Left lung (tissue), 10 donors: ENCODE measurements around the gene VGF. TPM values are rescaled to one million over a fixed set of nuclear protein-coding genes. Genes with fewer than 3 reads are reported as not detected.

ENCODE experiments used
- ATAC-seq: fragments of 200-7000 bp; cut with Tn5 transposase; one replicate; pipeline ENCODE4 v1.9.1; 2020; ENCODE audit warnings: moderate library complexity
- DNase-seq, 4 donors: peaks; one replicate each; pipeline ENCODE4 v3.0.0-alpha.2; 2013 to 2020
- H3K27ac ChIP-seq, 2 donors: fragments of 200-600 bp; sonication (generic) in 1 of 2; one replicate each; pipeline versions ENCODE4 v1.5.0 to v1.8.0; 2020 to 2021
- H3K27me3 ChIP-seq, 2 donors: fragments of 200-600 bp; sonication (generic) in 1 of 2; one replicate each; pipeline versions ENCODE4 v1.5.0 to v1.8.0; 2020 to 2021
- H3K36me3 ChIP-seq, 2 donors: fragments of 200-600 bp; sonication (generic) in 1 of 2; one replicate each; pipeline versions ENCODE4 v1.5.0 to v1.8.0; 2020 to 2021
- H3K4me1 ChIP-seq, 2 donors: fragments of 200-600 bp; one replicate each; pipeline ENCODE4 v1.8.0; 2021
- H3K4me3 ChIP-seq, 2 donors: fragments of 200-600 bp; sonication (generic) in 1 of 2; one replicate each; pipeline versions ENCODE4 v1.5.0 to v1.8.0; 2020 to 2021; ENCODE audit warnings: mild to moderate bottlenecking in 1 of 2
- H3K9me3 ChIP-seq, 2 donors: fragments of 200-600 bp; sonication (generic) in 1 of 2; one replicate each; pipeline versions ENCODE4 v1.5.0 to v1.8.0; 2020 to 2021
- intact Hi-C, 2 donors: fragments of 100-400 bp; cut with DNase I; formaldehyde crosslinking; loops; one replicate each; pipeline versions ENCODE4 v1.11.2 to v1.14.2; 2022
- polyA plus RNA-seq, 6 donors: library from polyadenylated mRNA; unstranded; fragments of 120-200 nt; gene quantifications; one replicate each; pipeline ENCODE4 v1.2.1, GENCODE V29; 2013; ENCODE audit not compliant: insufficient read length in 6 of 6
- total RNA-seq, 2 donors: library from RNA; stranded (reverse); fragmentation: NEBNext Ultra II Directional; extraction: Animal tissue kit (Norgen Biotek cat#: 25700); gene quantifications; one replicate each; pipeline ENCODE4 v1.2.1, GENCODE V29; 2021
- TF ChIP-seq, protein P1 (sequence below), 2 donors: fragments of 200-600 bp; sonication (generic) in 1 of 2; IDR thresholded peaks; one replicate each; pipeline versions ENCODE4 v1.5.0 to v1.8.0; 2021; ENCODE audit warnings: antibody characterized with exemption in 2 of 2
- donor health status: DM: no; HTN: yes; CAD: no.
- donor health status: DM: no; HTN: no; CAD: no.

The VGF gene
- total and polyA plus RNA-seq, 8 donors, result 0.82 to 1.4 (median 0.95) TPM; not detected in 2

DNA sequence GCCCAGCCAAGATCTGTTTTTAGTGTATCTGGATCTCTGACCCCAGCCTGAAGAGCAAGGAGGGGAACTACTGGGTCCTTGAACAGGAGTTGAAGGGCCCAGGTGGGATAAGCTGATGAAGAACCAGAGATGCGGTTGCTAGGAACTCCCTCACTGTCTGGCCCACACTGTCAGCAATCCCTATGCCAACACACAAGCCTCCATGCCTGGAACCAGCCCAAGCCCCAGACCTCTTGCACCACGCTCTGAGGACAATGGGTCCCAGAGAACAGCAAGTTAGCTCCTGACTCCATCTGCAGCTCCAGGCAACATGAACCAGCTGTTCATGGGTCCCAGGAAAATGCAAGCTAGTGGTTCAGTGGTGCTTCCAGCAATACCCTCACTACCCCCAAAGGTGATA, 12.3 kb upstream of the VGF start:
- TF ChIP-seq, protein P1, sequence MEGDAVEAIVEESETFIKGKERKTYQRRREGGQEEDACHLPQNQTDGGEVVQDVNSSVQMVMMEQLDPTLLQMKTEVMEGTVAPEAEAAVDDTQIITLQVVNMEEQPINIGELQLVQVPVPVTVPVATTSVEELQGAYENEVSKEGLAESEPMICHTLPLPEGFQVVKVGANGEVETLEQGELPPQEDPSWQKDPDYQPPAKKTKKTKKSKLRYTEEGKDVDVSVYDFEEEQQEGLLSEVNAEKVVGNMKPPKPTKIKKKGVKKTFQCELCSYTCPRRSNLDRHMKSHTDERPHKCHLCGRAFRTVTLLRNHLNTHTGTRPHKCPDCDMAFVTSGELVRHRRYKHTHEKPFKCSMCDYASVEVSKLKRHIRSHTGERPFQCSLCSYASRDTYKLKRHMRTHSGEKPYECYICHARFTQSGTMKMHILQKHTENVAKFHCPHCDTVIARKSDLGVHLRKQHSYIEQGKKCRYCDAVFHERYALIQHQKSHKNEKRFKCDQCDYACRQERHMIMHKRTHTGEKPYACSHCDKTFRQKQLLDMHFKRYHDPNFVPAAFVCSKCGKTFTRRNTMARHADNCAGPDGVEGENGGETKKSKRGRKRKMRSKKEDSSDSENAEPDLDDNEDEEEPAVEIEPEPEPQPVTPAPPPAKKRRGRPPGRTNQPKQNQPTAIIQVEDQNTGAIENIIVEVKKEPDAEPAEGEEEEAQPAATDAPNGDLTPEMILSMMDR (IDR thresholded peaks at IDR 0.05), result no peak
- intact Hi-C loops, result no loop called here
- H3K9me3 ChIP-seq, result no peaks in the 10 kb centered on the region
- no peaks in the 10 kb centered on the region for H3K36me3 ChIP-seq
- peaks cover 10 to 13% of the 10 kb centered on the region in 2 donors for H3K4me1 ChIP-seq
- ATAC-seq (no peak), DNase-seq (no peak)
- no peak overlapping the region for H3K27ac ChIP-seq
- peaks cover 89 to 100% of the 10 kb centered on the region in 2 donors for H3K27me3 ChIP-seq
- H3K4me3 ChIP-seq, result no peak overlapping the region

GRCh38 chr7:101175664-101176063, 10.3 kb upstream of the VGF start:
- H3K27me3 ChIP-seq, result peaks cover 100% of the 10 kb centered on the region in 2 donors
- ATAC-seq, result no peak
- H3K4me1 ChIP-seq, result peaks cover 14 to 26% of the 10 kb centered on the region in 2 donors

GRCh38 chr7:101174322-101174854, 9.0 kb upstream of the VGF start:
- Histone ChIP-seq H3K36me3 (no peaks in the 10 kb centered on the region), H3K27me3 (peaks cover 99 to 100% of the 10 kb centered on the region in 2 donors), H3K9me3 (no peaks in the 10 kb centered on the region), H3K27ac (no peak overlapping the region), H3K4me1 (peaks cover 14 to 35% of the 10 kb centered on the region in 2 donors), H3K4me3 (no peak overlapping the region)
- no peak for DNase-seq
- intact Hi-C loops, result no loop called here
- ATAC-seq, result no peak
- TF ChIP-seq, protein P1 (IDR thresholded peaks at IDR 0.05), result no peak

More at GRCh38 chr7:101175664-101176063, 10.3 kb upstream of the VGF start:
- TF ChIP-seq, protein P1 (IDR thresholded peaks at IDR 0.05), result no peak
- H3K9me3 ChIP-seq, result no peaks in the 10 kb centered on the region
- DNase-seq, result no peak
- intact Hi-C loops, result no loop called here
- H3K36me3 ChIP-seq, result no peaks in the 10 kb centered on the region
- H3K4me3 ChIP-seq, result no peak overlapping the region
- no peak overlapping the region for H3K27ac ChIP-seq

DNA sequence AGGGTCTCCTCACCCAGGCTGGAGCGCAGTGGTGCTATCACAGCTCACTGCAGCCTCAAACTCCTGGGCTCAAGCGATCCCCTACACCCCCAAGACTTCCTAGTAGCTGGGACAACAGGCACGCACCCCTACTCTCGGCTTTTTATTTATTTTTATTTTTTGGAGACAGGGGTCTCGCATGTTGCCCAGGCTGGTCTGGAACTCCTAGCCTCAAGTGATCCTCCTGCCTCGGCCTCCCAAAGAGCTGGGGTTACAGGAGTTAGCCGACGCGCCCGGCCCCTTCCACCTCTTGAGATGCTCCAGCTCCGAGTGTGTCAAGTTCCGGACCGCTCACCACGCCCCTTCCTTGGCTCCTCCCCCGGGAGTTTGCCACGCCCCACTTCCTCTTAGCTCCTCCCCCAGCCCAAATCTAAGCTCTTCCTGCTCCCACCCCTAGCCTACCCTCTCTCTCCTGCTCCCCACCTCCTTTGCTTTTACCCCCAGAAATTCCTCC, 8.4 kb upstream of the VGF start:
- no peak overlapping the region for H3K4me3 ChIP-seq
- H3K27me3 ChIP-seq, result peaks cover 98 to 100% of the 10 kb centered on the region in 2 donors
- no peaks in the 10 kb centered on the region for H3K36me3 ChIP-seq
- TF ChIP-seq, protein P1 (IDR thresholded peaks at IDR 0.05), result no peak
- DNase-seq (no peak), ATAC-seq (peak; percentile 55)
- intact Hi-C loops, result no loop called here
- H3K9me3 ChIP-seq, result no peaks in the 10 kb centered on the region
- peaks cover 14 to 39% of the 10 kb centered on the region in 2 donors for H3K4me1 ChIP-seq
- H3K27ac ChIP-seq, result no peak overlapping the region

DNA sequence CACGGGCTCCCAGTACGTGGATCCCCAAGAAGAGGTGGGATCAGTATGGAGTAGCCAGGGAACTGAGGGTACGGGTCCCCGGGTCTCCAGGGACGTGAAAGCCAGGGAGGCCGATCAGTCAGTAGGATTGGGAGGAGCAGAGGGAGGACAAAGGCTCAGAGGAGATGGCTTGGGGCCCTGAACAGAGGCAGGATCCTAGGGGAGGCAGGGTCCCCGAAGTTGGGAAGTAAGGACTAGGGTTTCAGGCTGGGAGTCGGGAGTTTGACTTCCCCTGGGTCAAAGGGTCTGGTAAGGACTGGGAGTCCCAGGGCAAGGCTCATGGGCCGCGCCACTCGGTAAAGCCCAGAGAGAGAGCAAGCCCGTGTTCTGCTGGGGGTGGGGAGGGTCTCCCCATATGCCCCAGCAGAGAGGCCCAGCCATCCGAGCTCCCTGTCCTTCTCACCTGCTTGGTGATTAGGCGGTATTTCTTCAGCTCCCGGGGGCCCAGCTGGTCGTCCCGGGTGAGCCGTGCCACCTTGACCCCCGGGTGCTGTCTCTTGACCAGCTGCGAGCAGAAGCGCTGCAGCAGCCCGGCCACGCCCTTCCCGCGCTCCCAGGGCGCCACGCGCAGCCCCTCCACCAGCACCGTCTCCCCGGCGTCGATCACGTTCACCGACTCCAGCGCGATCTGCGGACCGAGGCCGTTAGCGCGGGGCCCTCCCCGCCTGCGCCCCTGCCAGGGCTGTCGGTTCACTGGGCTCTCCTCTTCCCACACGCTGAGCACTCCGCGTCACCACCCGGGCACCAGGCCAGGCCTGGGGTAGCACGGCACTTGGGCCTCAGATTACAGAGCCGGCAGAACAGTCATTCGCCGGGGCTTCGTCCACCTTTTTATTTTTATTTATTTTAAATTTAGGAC, 7.7 kb upstream of the VGF start:
- Histone ChIP-seq H3K27ac (no peak overlapping the region), H3K36me3 (no peaks in the 10 kb centered on the region), H3K9me3 (no peaks in the 10 kb centered on the region), H3K4me3 (no peak overlapping the region), H3K4me1 (peaks cover 14 to 39% of the 10 kb centered on the region in 2 donors), H3K27me3 (peaks cover 98 to 100% of the 10 kb centered on the region in 2 donors)
- ATAC-seq (peak; percentile 82), DNase-seq (peak in 3 of 4 donors; percentile 76 to 89 (median 86))
- TF ChIP-seq, protein P1 (IDR thresholded peaks at IDR 0.05), result no peak
- intact Hi-C loops, result no loop called here
